HepG2 (cell line): ENCODE data around the gene PALMD. TPM values are rescaled to one million over a fixed set of nuclear protein-coding genes. Genes with fewer than 3 reads are reported as not detected.

Source experiments
- ATAC-seq: fragments of 200-7000 bp; cut with Tn5 transposase; 3 replicates; pipeline ENCODE4 v1.9.1; 2020; ENCODE audit warnings: mild to moderate bottlenecking, moderate library complexity
- BruUV-seq: library from RNA; stranded (reverse); fragments of 400-500 nt; replicated peaks from 2 replicates; lab custom pipeline; 2021; lab: Mats Ljungman, UMichigan
- CTCF ChIA-PET: fragments of 300-600 bp; formaldehyde crosslinking; extraction: SDS; loops from one replicate; lab custom pipeline; 2021; ENCODE audit warnings: low total read pairs, inconsistent platforms, low intra/inter-chr PET ratio; lab: Yijun Ruan, JAX
- POLR2A ChIA-PET: fragments of 350-600 bp; sonication (Branson Sonifier 250); formaldehyde crosslinking; loops from one replicate; lab custom pipeline; 2020; ENCODE audit warnings: antibody characterized with exemption, inconsistent platforms; lab: Yijun Ruan, JAX
- DNase-seq: peaks from one replicate; pipeline ENCODE4 v3.0.0-alpha.2; 2015; ENCODE audit warnings: low spot score
- FAIRE-seq: peaks from 3 replicates; lab custom pipeline; 2011; peaks lifted over from hg19 to GRCh38; lab: Jason Lieb, UNC
- H2AFZ ChIP-seq: one replicate; pipeline ENCODE4 v1.6.1; 2011; ENCODE audit warnings: low read length, inconsistent platforms
- H3K27ac ChIP-seq: fragments of 300-600 bp; 3 replicates; pipeline ENCODE4 v1.8.0; 2011; ENCODE audit warnings: mixed run types, mild to moderate bottlenecking, mixed read lengths, low read length, inconsistent platforms; ENCODE audit not compliant: insufficient read depth; ENCODE audit errors: extremely low read length
- H3K27me3 ChIP-seq, 2 experiments: fragments of 200-600 bp in 1 of 2; 2 replicates in 1 of 2; 3 replicates in 1 of 2; pipeline versions ENCODE4 v1.6.0 to v1.8.0; 2011; ENCODE audit warnings: low read length in 2 of 2, mild to moderate bottlenecking in 2 of 2, moderate library complexity in 2 of 2, inconsistent platforms in 1 of 2; ENCODE audit not compliant: insufficient read depth in 2 of 2, control insufficient read depth in 1 of 2
- H3K36me3 ChIP-seq, 2 experiments: fragments of 200-600 bp in 1 of 2; replicated peaks in 1 of 2; 2 replicates in 1 of 2; 3 replicates in 1 of 2; pipeline versions ENCODE4 v1.5.1 to v1.8.0; 2011; ENCODE audit warnings: low read length in 2 of 2, inconsistent platforms in 1 of 2; ENCODE audit not compliant: insufficient read depth in 2 of 2, control insufficient read depth in 1 of 2
- H3K4me1 ChIP-seq: 2 replicates; pipeline ENCODE4 v1.5.1; 2012; ENCODE audit warnings: low read length, inconsistent platforms; ENCODE audit not compliant: insufficient read depth
- H3K4me2 ChIP-seq: 2 replicates; pipeline ENCODE4 v1.6.0; 2011; ENCODE audit warnings: low read depth, low read length, inconsistent platforms
- H3K4me3 ChIP-seq, 3 experiments: fragments of 200-600 bp in 1 of 3; sonication (generic), shearing (Covaris generic) in 1 of 3; replicated peaks in 1 of 3; 2 replicates each; pipeline ENCODE4 v1.5.1; 2011 to 2016; ENCODE audit warnings: low read length in 3 of 3, inconsistent platforms in 2 of 3, low read depth in 2 of 3, mild to moderate bottlenecking in 2 of 3, control low read depth in 1 of 3, mixed read lengths in 1 of 3; ENCODE audit not compliant: insufficient read depth in 1 of 3
- H3K79me2 ChIP-seq: one replicate; pipeline ENCODE4 v1.6.1; 2011; ENCODE audit warnings: low read length, inconsistent platforms; ENCODE audit not compliant: insufficient read depth
- H3K9ac ChIP-seq: 2 replicates; pipeline ENCODE4 v1.6.0; 2011; ENCODE audit warnings: mild to moderate bottlenecking, low read depth, low read length, inconsistent platforms; ENCODE audit not compliant: insufficient read depth
- H3K9me3 ChIP-seq: 2 replicates; pipeline ENCODE4 v1.5.1; 2012; ENCODE audit warnings: mild to moderate bottlenecking, low read length
- H4K20me1 ChIP-seq: 2 replicates; pipeline ENCODE4 v1.6.0; 2011; ENCODE audit warnings: inconsistent platforms, mild to moderate bottlenecking, low read length, moderate library complexity; ENCODE audit not compliant: insufficient read depth
- ATM ChIP-seq: fragments of 450-650 bp; IDR thresholded peaks from 2 replicates; pipeline ENCODE4 v1.7.1; 2017; ENCODE audit warnings: mild to moderate bottlenecking, borderline replicate concordance
- SP2 ChIP-seq: sonication (generic); formaldehyde crosslinking; IDR thresholded peaks from 2 replicates; pipeline ENCODE4 v1.5.1; 2020; ENCODE audit warnings: mild to moderate bottlenecking, missing genetic modification reagents
- ZHX2 ChIP-seq, 2 experiments: sonication (generic) in 1 of 2; formaldehyde crosslinking in 1 of 2; IDR thresholded peaks; 2 replicates each; pipeline versions ENCODE4 v1.6.1 to v1.9.0; 2014 to 2022; ENCODE audit warnings: antibody characterized with exemption in 1 of 2, borderline replicate concordance in 1 of 2, inconsistent platforms in 1 of 2, low read depth in 1 of 2, missing genetic modification reagents in 1 of 2
- ZNF274 ChIP-seq: sonication (generic); formaldehyde crosslinking; IDR thresholded peaks from 2 replicates; pipeline ENCODE4 v1.5.1; 2020; ENCODE audit warnings: mild to moderate bottlenecking, missing genetic modification reagents
- ZNF280B ChIP-seq: sonication (generic); formaldehyde crosslinking; IDR thresholded peaks from 2 replicates; pipeline ENCODE4 v1.5.0; 2020; ENCODE audit warnings: missing genetic modification reagents, mild to moderate bottlenecking, borderline replicate concordance
- ZNF337 ChIP-seq: sonication (generic); formaldehyde crosslinking; IDR thresholded peaks from 2 replicates; pipeline ENCODE4 v1.5.1; 2020; ENCODE audit warnings: missing genetic modification reagents, low read depth, mild to moderate bottlenecking, borderline replicate concordance
- ZNF367 ChIP-seq: sonication (generic); formaldehyde crosslinking; IDR thresholded peaks from 2 replicates; pipeline ENCODE4 v1.4.0; 2020; ENCODE audit warnings: missing genetic modification reagents, borderline replicate concordance
- ZNF609 ChIP-seq: sonication (generic); formaldehyde crosslinking; IDR thresholded peaks from 2 replicates; pipeline ENCODE4 v1.4.0; 2020; ENCODE audit warnings: mild to moderate bottlenecking, missing genetic modification reagents, borderline replicate concordance
- ZNF841 ChIP-seq: sonication (generic); formaldehyde crosslinking; IDR thresholded peaks from 2 replicates; pipeline ENCODE4 v1.8.1; 2023; ENCODE audit warnings: missing genetic modification reagents, borderline replicate concordance
- WGBS: methylation state at CpG from one replicate; pipeline ENCODE4 v1.1.6; 2017; ENCODE audit warnings: low lambda C conversion rate; 5-methylcytosine and 5-hydroxymethylcytosine counted together
- in situ Hi-C: cut with HindIII; loops from 2 replicates; pipeline ENCODE4 v1.10.0; 2017; ENCODE audit warnings: low pct_unique_long_range_greater_than_20kb; ENCODE audit not compliant: extremely low pct_ligation_motif_present
- intact Hi-C: fragments of 100-400 bp; cut with micrococcal nuclease; formaldehyde crosslinking; loops from one replicate; pipeline ENCODE4 v1.10.0; 2022; ENCODE audit not compliant: unreplicated experiment
- polyA plus RNA-seq, 8 experiments: library from polyadenylated mRNA; depleted of rRNA in 3 of 8; stranded (reverse) in 7 of 8; unstranded in 1 of 8; fragments of >200 nt; fragmentation: Illumina TruSeq in 4 of 8; extraction: Trizol in 4 of 8; gene quantifications; 2 replicates each; pipeline versions ENCODE4 v1.2.1 to v1.2.3, GENCODE V29; 2011 to 2016; ENCODE audit warnings: low read depth in 4 of 8, missing spikeins in 1 of 8, mixed read lengths in 1 of 8; ENCODE audit not compliant: insufficient read depth in 1 of 8
- total RNA-seq, 5 experiments: library from RNA; depleted of rRNA; stranded (reverse); fragments of >200 nt; fragmentation: Illumina TruSeq; extraction: Trizol; gene quantifications; 2 replicates each; pipeline ENCODE4 v1.2.3, GENCODE V29; 2016; ENCODE audit warnings: low read depth in 1 of 5

PALMD gene
- total and polyA plus RNA-seq, 2 of the 13 experiments (the other 11 are each of a cell fraction or from before 2014, with no cell fraction given): 5.5 to 31.1 TPM

GRCh38 chr1:99656701-99657100, 10.8 kb downstream of the PALMD start:
- intact Hi-C loops (no loop called here), in situ Hi-C loops (no loop called here)
- Histone ChIP-seq H3K36me3 (no peaks in the 10 kb centered on the region; a peak in 1 of 5 replicates), H3K9ac (no peak overlapping the region), H4K20me1 (no peaks in the 10 kb centered on the region), H3K4me1 (peaks cover 10% of the 10 kb centered on the region), H3K27me3 (no peaks in the 10 kb centered on the region), H3K79me2 (peaks cover 3% of the 10 kb centered on the region), H3K27ac (no peak overlapping the region), H3K4me2 (no peak overlapping the region), H3K4me3 (no peak overlapping the region), H3K9me3 (no peaks in the 10 kb centered on the region), H2AFZ (no peak overlapping the region)
- DNase-seq (no peak), ATAC-seq (no peak), FAIRE-seq (no peak)
- WGBS: 96% methylated on average over 3 of the region's 3 CpGs
- BruUV-seq: no TSS peak
- ChIA-PET POLR2A (no interaction called here), CTCF (no interaction called here)
- TF ChIP-seq ZNF337 (CRISPR knock-in tag) (no peak), ZNF274 (CRISPR knock-in tag) (no peak), ZNF280B (CRISPR knock-in tag) (no peak), SP2 (CRISPR knock-in tag) (no peak), ZNF609 (no peak), ZHX2 (IDR thresholded peaks at IDR 0.05; ENCODE audit: low read depth) (no peak), ZHX2 (CRISPR knock-in tag; IDR thresholded peaks at IDR 0.05; ENCODE audit: borderline replicate concordance) (no peak), ATM (no peak), ZNF367 (CRISPR knock-in tag) (no peak), ZNF841 (CRISPR knock-in tag) (no peak)
